ENCODE data around the gene KIF21A.

KIF21A gene

DNA sequence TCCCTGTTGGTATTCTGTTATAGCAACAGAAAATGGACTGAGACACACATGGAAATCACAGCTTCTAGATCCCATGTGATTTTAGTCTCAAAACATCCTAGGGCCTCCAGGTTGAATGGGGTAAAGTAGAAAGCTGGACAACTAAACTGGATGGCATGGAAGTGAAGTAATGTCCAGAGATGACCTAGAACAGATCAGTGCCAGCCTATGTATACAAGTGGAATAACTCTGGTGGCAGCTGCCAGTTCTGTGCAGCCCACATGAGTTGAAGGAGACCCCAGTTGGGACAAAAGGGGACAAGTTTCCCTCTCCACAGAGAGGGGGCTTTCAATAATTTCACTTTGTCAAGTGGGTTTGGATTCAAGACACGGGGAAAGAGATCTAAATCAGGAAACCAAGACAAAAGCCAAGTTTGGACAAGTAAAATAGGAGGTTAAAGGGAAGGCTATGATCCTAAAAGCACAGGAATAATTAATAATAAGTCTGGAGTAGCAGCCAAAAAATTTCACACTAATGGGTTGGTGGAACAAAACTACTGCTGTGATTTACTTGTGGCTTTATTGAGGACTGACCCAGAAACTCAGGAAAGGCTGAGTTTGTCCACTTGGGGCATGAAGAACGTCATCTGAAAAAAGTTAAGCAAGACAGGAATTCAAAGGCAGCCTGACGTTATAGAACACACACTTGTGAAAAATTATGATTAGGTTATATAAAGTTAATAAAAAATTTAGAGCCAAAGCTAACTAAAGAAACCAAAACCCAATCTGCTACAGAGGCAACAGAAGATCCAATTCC is 11.7 kb downstream of the KIF21A start:
- DNase-seq = no peak

GRCh38 chr12:39429809-39430208 is 13.1 kb downstream of the KIF21A start:
- DNase-seq = no peak

DNA sequence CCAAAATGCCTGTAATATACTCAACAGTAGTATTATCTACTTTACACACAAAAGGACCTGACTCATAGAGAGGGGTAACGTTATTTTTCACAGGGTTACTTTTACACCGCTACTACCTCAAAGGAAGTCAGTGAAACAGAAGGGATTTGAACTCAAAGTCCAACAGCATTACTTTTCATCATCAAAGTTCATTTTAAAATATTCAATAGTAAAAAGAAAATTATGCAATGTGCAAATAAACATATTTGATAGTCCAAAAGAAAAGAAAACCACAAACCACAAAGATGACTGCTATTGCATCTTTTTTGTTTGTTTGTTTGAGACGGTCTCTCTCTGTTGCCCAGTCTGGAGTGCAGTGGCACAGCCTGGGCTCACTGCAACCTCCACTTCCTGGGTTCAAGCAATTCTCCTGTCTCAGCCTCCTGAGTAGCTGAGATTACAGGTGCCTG is 15.5 kb downstream of the KIF21A start:
- no peak for DNase-seq

- no peak for DNase-seq
These were observed 16.2 kb downstream of the KIF21A start for GRCh38 chr12:39426636-39427240.

GRCh38 chr12:39420043-39420442 is 22.9 kb downstream of the KIF21A start:
- no peak for DNase-seq

DNA sequence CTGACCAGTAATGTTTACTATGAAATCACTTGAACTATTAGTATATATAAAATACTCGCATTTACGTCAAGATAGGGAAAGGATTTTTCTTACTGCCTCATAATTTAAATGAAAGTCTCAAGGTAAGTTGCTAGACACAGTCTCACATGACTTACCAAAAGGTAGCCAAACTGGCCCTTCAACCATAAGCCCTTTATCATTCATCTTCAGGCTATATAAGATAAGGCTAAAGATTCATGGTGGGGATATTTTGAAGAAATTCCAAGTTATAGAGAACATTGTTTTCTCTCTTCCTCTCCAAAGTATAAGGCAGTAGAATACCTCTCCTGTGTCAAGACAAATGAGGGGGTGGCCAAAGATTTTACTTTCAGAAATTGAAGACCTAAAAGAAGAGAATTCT is 23.4 kb downstream of the KIF21A start:
- DNase-seq = no peak

DNA sequence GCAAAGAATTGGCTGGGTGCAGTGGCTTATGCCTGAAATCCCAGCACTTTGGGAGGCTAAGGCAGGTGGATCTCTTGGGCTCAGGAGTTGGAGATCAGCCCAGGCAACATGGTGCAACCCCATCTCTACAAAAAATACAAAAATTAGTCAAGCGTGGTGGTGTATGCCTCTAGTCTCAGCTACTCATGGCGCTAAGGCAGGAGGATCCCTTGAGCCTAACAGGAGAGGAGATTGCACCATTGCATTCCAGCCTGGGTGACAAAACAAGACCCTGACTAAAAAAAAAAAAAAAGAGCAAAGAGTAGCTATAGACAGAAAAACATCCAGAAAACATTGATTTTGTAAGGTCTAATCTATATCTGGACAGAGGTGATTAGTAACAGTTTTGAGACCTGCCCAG is 25.0 kb downstream of the KIF21A start:
- DNase-seq = no peak

DNA sequence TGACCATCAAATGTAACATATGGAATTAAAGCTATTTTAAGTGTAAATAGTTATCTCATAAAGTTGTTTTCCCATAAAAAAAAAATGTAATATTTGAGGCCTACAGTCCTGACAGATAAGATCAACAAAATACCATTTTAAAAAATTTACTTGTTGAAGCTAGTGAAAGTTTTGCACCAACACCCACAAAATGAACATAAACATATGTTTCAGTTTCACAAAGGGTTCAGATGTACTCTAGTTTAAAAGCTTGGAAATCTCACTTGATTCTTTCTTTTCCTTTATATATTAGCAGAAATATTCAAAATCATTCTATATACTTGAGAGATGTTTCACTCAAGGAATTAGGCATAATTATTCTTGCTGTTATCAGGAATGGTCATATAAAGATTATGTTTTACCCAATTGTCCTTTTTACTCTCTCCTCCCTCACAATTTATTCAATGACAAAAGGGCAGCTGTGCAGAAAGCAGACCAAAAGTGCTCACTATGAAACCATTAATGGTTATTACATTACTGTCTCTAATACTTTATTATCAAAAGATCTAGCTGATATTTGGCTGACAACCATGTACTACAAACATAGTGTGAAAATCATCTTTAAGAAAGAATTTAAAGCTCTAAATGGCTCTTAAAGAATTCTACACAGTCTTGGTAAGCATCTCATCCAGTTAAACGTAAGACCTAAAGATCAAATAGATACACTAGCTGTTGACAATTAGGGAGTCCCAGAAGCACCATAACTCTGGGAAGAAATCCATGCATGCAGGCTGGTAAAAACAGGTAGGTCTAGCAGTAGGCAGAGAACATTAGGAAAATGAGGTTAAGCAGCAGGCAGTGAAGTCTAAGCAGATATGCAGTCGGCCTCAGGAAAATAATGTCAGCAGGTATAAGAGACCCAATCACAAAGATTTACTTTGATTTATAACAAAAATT is 28.8 kb downstream of the KIF21A start:
- DNase-seq = no peak

GRCh38 chr12:39412210-39412609 is 30.7 kb downstream of the KIF21A start:
- DNase-seq = no peak

GRCh38 chr12:39406262-39406661 is 36.7 kb downstream of the KIF21A start:
- no peak for DNase-seq

DNA sequence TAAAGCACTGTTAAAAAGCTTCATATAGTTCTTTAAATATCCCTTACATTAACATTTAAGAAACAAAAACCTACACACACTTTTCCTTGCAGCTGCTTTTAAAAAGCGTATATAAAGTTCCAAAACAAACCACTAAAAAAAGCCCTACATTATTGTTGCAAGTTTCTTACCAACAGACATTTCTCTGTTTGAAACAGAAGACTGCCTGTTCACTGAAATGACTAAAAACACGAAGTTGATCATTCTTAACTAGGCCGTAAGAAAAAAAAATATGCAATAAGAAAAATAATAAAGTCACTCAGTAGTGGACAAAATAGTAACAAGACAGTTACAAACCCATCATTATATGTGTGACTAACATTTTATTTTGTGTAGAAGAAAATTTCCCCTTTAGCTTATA is 37.3 kb downstream of the KIF21A start:
- no peak for DNase-seq

- no peak for DNase-seq
These were observed 38.9 kb downstream of the KIF21A start for GRCh38 chr12:39404000-39404399.

- no peak for DNase-seq
These were observed 39.5 kb downstream of the KIF21A start for GRCh38 chr12:39403376-39403775.

DNA sequence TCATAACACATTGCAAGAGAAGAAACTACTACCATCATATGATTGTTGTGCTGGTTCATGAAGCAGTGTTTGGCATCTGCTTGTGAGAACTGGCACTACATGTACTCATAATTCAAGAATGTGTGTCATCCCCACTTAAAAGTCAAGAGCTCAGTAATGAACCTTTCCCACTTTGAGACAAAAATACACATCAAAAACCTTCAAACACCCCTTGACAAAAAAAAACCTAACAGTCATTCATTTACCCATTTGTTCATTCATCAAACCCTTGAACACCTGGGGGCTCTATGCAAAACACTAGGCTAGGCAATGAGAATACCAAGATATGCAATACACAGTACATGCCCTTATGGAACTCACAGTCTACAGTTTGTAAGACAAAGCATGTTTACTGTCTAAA is 40.0 kb downstream of the KIF21A start:
- no peak for DNase-seq

DNA sequence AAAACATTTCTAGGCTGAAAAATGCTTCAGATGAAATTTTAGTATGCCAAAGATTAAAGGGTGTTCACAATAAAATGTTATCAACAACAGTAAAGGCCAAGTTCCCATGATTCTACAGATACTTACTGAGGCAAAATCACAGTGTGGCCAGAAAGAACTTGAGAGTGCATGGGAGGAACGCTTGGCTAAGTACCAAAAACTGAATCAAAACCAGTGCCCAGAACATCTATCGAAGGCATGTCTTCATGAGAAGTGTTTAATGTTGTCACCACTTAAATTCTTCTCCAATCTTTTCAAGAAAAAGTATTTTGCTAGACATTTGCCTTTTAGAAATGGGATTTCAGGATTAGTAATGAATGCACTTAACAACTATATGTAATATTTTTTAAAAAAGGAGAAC is 41.5 kb downstream of the KIF21A start:
- DNase-seq = no peak

DNA sequence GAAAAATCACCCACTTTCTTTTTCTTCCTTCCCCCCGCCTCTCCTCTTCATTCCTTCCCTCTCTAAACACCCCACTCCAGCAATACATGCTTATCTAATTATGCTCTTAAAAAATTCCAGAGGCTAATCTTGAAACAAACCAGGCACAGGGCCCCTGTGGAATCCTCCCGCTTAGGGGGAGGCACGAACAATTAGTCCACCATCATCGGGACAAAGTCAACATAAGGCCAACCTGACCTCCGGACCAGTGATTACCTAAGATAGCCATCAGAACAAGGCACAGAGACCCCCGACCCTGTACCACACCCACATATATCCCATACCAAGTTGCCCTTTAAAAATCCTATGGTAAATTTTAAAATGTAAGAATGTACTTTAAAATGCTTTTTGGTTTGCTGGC is 47.1 kb downstream of the KIF21A start:
- no peak for DNase-seq

DNA sequence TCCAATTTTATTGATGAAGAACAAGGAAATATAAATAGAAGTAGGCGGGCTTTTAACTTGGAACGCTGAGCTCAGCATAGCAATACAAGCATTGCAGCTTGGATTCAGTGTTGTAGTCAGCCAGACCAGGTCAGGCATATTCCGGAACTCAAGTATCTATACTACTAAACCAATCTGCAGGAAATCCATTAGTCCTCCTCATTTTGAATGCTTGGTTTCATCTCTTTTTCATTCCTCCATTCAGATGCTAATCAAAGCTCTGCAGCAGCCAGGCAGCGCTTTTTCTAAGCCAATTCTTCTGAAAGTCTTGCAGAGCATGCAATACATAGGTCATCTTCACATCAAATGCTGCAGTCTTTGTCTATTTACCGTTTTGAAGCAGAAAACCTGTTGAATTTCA is 49.0 kb downstream of the KIF21A start:
- DNase-seq = no peak

GRCh38 chr12:39393179-39393578 is 49.7 kb downstream of the KIF21A start:
- DNase-seq = no peak

DNA sequence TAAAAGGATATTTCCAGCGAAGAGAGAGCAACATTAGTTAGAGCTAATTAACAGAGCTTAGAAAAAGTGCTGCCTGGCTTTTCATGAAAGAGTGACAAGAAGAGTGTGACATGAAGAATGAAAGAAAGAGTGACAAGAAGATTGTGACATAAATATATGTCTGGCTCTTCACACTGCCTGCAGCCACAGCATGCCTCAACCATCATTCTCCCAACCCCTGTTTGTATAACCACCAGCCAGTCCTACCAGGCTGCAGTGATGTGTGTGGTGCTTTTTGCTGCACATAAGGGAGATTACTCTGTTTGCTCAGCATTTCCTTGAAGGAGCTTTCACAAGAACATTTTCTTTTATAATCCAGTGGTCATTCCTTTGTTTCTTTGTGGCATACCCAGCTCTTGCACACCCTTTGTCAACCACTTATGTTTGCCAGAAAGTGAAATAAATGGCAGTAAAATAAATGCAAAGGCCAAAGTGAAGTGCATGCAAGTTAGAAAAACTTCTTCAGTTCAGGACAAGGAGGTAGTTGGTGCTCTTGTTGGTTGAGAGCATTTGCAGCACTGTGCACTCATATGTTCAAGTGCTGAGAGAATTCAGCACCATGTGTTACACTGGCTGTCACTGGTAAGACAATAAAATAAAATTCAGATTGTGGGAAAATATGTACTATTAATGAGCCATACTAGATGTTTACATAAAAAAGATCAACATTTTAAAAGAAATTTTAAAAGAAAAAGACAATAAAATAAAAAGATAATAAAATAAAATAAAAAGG is 50.6 kb downstream of the KIF21A start:
- no peak for DNase-seq

DNA sequence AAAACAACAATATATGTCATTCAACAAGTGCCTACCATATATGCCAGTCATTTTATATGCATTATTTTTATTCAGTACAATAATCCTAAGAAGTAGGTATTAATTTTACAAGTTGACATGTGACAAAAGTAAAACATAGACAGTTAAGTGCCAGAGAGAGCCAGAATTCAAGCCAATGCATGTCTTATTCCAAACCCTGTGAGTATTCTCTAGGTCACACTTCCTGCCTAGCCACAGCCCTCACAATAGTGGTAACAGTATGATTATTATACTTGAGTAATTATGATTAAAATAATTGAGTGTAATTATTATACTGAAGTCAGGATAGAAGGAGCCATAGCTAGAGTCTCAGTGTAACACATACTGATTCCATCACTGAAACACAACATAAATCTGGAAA is 52.2 kb downstream of the KIF21A start:
- no peak for DNase-seq

GRCh38 chr12:39389399-39390150 is 53.3 kb downstream of the KIF21A start:
- DNase-seq = no peak

DNA sequence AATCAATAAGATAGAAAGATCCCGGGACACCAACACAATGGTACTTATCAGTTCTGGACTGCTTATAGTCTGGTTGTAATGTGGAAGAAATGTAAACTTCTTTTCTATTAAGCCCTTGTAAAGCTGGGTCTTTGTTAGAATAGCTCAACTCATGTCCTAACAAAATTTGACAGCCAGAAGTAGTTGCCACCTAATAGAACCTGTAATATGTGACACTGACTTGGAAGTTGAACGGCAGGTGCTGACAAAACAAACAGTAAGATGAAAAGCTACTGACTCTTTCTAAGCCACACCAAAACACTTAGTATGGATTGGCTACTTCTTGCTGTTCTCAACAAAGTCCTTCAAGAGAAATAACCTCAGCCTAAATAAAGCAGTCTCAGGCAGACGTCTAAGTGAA is 56.6 kb downstream of the KIF21A start:
- DNase-seq = no peak

Data from activated CD4-positive, alpha-beta T cell treated with anti-CD3 and anti-CD28 coated beads for 48 hours (primary cell).